HCT116 (cell line): ENCODE results near the gene FKBP5. TPM values are rescaled to one million over a fixed set of nuclear protein-coding genes. Genes with fewer than 3 reads are reported as not detected.
"Not testable (repeated sequence)": the region's sequence is repeated elsewhere in the genome, so short reads cannot be mapped to it uniquely, and the experiment has no call there.

ENCODE experiments used
- ATAC-seq: fragments of 200-7000 bp; cut with Tn5 transposase; 2 replicates; pipeline ENCODE4 v1.9.1; 2020; ENCODE audit warnings: mild to moderate bottlenecking, moderate library complexity
- BruUV-seq: library from RNA; stranded (reverse); fragments of 400-500 nt; replicated peaks from 2 replicates; lab custom pipeline; 2021; lab: Mats Ljungman, UMichigan
- CTCF ChIA-PET: fragments of 300-600 bp; sonication (Branson Sonifier 250); formaldehyde crosslinking; loops from one replicate; lab custom pipeline; 2021; ENCODE audit warnings: antibody characterized with exemption; lab: Charles Lee
- POLR2A ChIA-PET: fragments of 300-600, 350-600 bp; sonication (Branson Sonifier 250); formaldehyde crosslinking; loops from one replicate; lab custom pipeline; 2021; ENCODE audit warnings: antibody characterized with exemption; lab: Charles Lee
- RAD21 ChIA-PET, 2 experiments: fragments of 300-600 bp; sonication (Branson Sonifier 250); formaldehyde crosslinking; loops; one replicate each; lab custom pipeline; 2023; ENCODE audit warnings: low total read pairs in 2 of 2; ENCODE audit not compliant: uncharacterized antibody in 2 of 2, unreplicated experiment in 2 of 2, low non-redundant PET in 1 of 2; lab: Charles Lee
- DNase-seq: peaks from one replicate; pipeline ENCODE4 v3.0.0-alpha.2; 2010; ENCODE audit warnings: low read depth, low spot score
- H2AFZ ChIP-seq: fragments of 200-600 bp; shearing (Covaris generic), sonication (generic); 2 replicates; pipeline ENCODE4 v1.6.1; 2017; ENCODE audit warnings: low read depth, mixed run types, mixed read lengths, antibody characterized with exemption, low read length; ENCODE audit not compliant: poor library complexity, severe bottlenecking
- H3K27ac ChIP-seq: 2 replicates; pipeline ENCODE4 v1.5.1; 2012; ENCODE audit warnings: low read depth, low read length
- H3K27me3 ChIP-seq: fragments of 200-600 bp; sonication (generic); 2 replicates; pipeline ENCODE4 v1.6.1; 2016; ENCODE audit warnings: mixed run types, low read length, mixed read lengths; ENCODE audit not compliant: insufficient read depth
- H3K36me3 ChIP-seq, 2 experiments: fragments of 200-500 bp in 1 of 2; fragments of 200-600 bp in 1 of 2; sonication (Bioruptor generic) in 1 of 2; sonication (generic) in 1 of 2; 2 replicates each; pipeline versions ENCODE4 v1.5.1 to v1.6.1; 2014 to 2016; ENCODE audit warnings: low read length in 2 of 2, inconsistent platforms in 1 of 2, mixed read lengths in 1 of 2, mixed run types in 1 of 2; ENCODE audit not compliant: insufficient read depth in 2 of 2, control insufficient read depth in 1 of 2
- H3K4me1 ChIP-seq, 2 experiments: fragments of 200-600 bp in 1 of 2; sonication (generic) in 1 of 2; 2 replicates each; pipeline versions ENCODE4 v1.5.1 to v1.6.1; 2012 to 2017; ENCODE audit warnings: low read length in 2 of 2, inconsistent platforms in 1 of 2, mild to moderate bottlenecking in 1 of 2, mixed read lengths in 1 of 2, mixed run types in 1 of 2, moderate library complexity in 1 of 2; ENCODE audit not compliant: insufficient read depth in 2 of 2, control insufficient read depth in 1 of 2
- H3K4me2 ChIP-seq: fragments of 200-600 bp; sonication (generic); 2 replicates; pipeline ENCODE4 v1.6.1; 2017; ENCODE audit warnings: mixed run types, low read length, mixed read lengths
- H3K4me3 ChIP-seq, 2 experiments: fragments of 200-600 bp in 1 of 2; sonication (generic) in 1 of 2; replicated peaks in 1 of 2; 2 replicates each; pipeline ENCODE4 v1.5.1; 2011 to 2016; ENCODE audit warnings: low read length in 2 of 2, control low read depth in 1 of 2, low read depth in 1 of 2, mild to moderate bottlenecking in 1 of 2, mixed read lengths in 1 of 2, mixed run types in 1 of 2
- H3K79me2 ChIP-seq: fragments of 200-600 bp; sonication (generic); 2 replicates; pipeline ENCODE4 v1.6.1; 2017; ENCODE audit warnings: mild to moderate bottlenecking, mixed run types, low read length, moderate library complexity, mixed read lengths; ENCODE audit not compliant: insufficient read depth
- H3K9ac ChIP-seq: fragments of 200-600 bp; sonication (generic); 2 replicates; pipeline ENCODE4 v1.6.1; 2016; ENCODE audit warnings: low read length, mixed read lengths
- H3K9me2 ChIP-seq: fragments of 200-600 bp; sonication (generic), shearing (Covaris generic); 2 replicates; pipeline ENCODE4 v1.6.1; 2017; ENCODE audit warnings: mixed run types, mild to moderate bottlenecking, moderate library complexity; ENCODE audit not compliant: insufficient read depth
- H3K9me3 ChIP-seq, 2 experiments: fragments of 200-500 bp in 1 of 2; fragments of 200-600 bp in 1 of 2; sonication (Bioruptor generic) in 1 of 2; sonication (generic) in 1 of 2; 2 replicates each; pipeline ENCODE4 v1.6.1; 2014 to 2017; ENCODE audit warnings: low read length in 2 of 2, mixed read lengths in 2 of 2, inconsistent platforms in 1 of 2, low read depth in 1 of 2, mild to moderate bottlenecking in 1 of 2, mixed run types in 1 of 2, moderate library complexity in 1 of 2; ENCODE audit not compliant: control insufficient read depth in 1 of 2, insufficient read depth in 1 of 2
- H4K20me1 ChIP-seq: fragments of 200-600 bp; sonication (generic), shearing (Covaris generic); 2 replicates; pipeline ENCODE4 v1.6.1; 2017; ENCODE audit warnings: mixed run types, mild to moderate bottlenecking, moderate library complexity; ENCODE audit not compliant: insufficient read depth
- ELF1 ChIP-seq: IDR thresholded peaks from 2 replicates; pipeline ENCODE4 v1.6.1; 2012; ENCODE audit warnings: low read depth, borderline replicate concordance
- POLR2AphosphoS5 ChIP-seq: IDR thresholded peaks from 2 replicates; pipeline ENCODE4 v1.6.1; 2011; ENCODE audit warnings: mild to moderate bottlenecking, low read depth, low read length, moderate library complexity
- ZFX ChIP-seq: fragments of 450-650 bp; IDR thresholded peaks from 2 replicates; pipeline ENCODE4 v1.6.1; 2017
- intact Hi-C: fragments of 100-400 bp; cut with micrococcal nuclease; formaldehyde crosslinking; loops from 2 replicates; pipeline ENCODE4 v1.10.0; 2022
- total RNA-seq: library from RNA; stranded (reverse); gene quantifications from one replicate; pipeline ENCODE4 v1.2.1, GENCODE V29; 2021; ENCODE audit not compliant: unreplicated experiment

FKBP5 gene
- total RNA-seq, 1 experiment from 2014 or later: 50.3 TPM

- Histone ChIP-seq H3K4me2 (peak overlapping the region; percentile 56; the same call in 1 of the 2 replicates), H3K27ac (peak overlapping the region; percentile 78), H3K9me3 (no peaks in the 10 kb centered on the region), H3K9me2 (no peaks in the 10 kb centered on the region), H3K9ac (no peak overlapping the region), H4K20me1 (no peaks in the 10 kb centered on the region), H3K36me3 (peaks cover 0 to under 1% of the 10 kb centered on the region in 2 experiments; a peak in 1 of 4 replicates), H3K4me3 (no peak overlapping the region), H3K27me3 (no peaks in the 10 kb centered on the region), H2AFZ (no peak overlapping the region), H3K4me1 (peaks cover 90 to 91% of the 10 kb centered on the region in 2 experiments)
- ChIA-PET POLR2A (no interaction called here), RAD21 (interaction anchor here in 1 of 2 experiments (0.7 kb wide), 1 partner anchor 127 kb away, joined by 3 read pairs; no protein-coding TSS in a partner anchor), CTCF (interaction anchor here (1.0 to 1.4 kb wide), 3 partner anchors 9 to 258 kb away, joined by 3 to 6 read pairs (median 3); partner anchors contain the start of gene PPARD)
- BruUV-seq: no TSS peak
- ATAC-seq (no peak), DNase-seq (no peak)
- intact Hi-C loops: no loop called here
- TF ChIP-seq POLR2AphosphoS5: no peak
- no peak for TF ChIP-seq ELF1
- TF ChIP-seq ZFX: no peak
- TF ChIP-seq, all 23 proteins: peak for 0
- H3K79me2 ChIP-seq: peaks cover 14% of the 10 kb centered on the region
Observed at GRCh38 chr6:35599761-35600658, 88.7 kb downstream of the FKBP5 start.

GRCh38 chr6:35598621-35599020 lies 90.1 kb downstream of the FKBP5 start:
- Histone ChIP-seq H3K79me2 (peaks cover 19% of the 10 kb centered on the region), H3K4me2 (peak overlapping the region; percentile 72; the same call in 1 of the 2 replicates), H3K4me1 (peaks cover 88 to 92% of the 10 kb centered on the region in 2 experiments), H3K27ac (peak overlapping the region; percentile 99)
- H3K27me3 ChIP-seq, H4K20me1 ChIP-seq, H3K36me3 ChIP-seq, intact Hi-C loops, H2AFZ ChIP-seq, ATAC-seq, DNase-seq, H3K9me3 ChIP-seq, RAD21 ChIA-PET, H3K4me3 ChIP-seq, H3K9me2 ChIP-seq, POLR2A ChIA-PET, BruUV-seq, H3K9ac ChIP-seq: not testable (repeated sequence)
- CTCF ChIA-PET: interaction anchor here (1.0 to 1.4 kb wide), 2 partner anchors 26 to 256 kb away, joined by 3 to 6 read pairs; partner anchors contain the start of gene PPARD
